Gastrocnemius medialis (tissue), 4 donors: Measurements from ENCODE around the gene SLC44A1. TPM values are rescaled to one million over a fixed set of nuclear protein-coding genes. Genes with fewer than 3 reads are reported as not detected.

Source experiments
- ATAC-seq, 2 donors: fragments of 150-250 bp; one replicate each; pipeline ENCODE4 v1.9.1; 2016
- DNase-seq, 2 donors: peaks; one replicate each; pipeline ENCODE4 v3.0.0-alpha.2; 2019
- H3K27ac ChIP-seq, 4 donors: fragments of 200-600 bp; sonication (generic); 1 replicate in 1 of 4; 2 replicates in 3 of 4; pipeline ENCODE4 v1.5.1; 2016 to 2018; ENCODE audit warnings: mild to moderate bottlenecking in 2 of 4, moderate library complexity in 1 of 4
- H3K27me3 ChIP-seq, 3 donors: fragments of 200-600 bp; sonication (generic) in 2 of 3; 1 replicate in 1 of 3; 2 replicates in 2 of 3; pipeline versions ENCODE4 v1.5.1 to v1.6.0; 2016 to 2019; ENCODE audit warnings: mild to moderate bottlenecking in 1 of 3, moderate library complexity in 1 of 3
- H3K36me3 ChIP-seq, 2 donors: fragments of 200-600 bp; sonication (generic) in 1 of 2; one replicate each; pipeline ENCODE4 v1.5.1; 2017 to 2018
- H3K4me1 ChIP-seq, 2 donors: fragments of 200-600 bp; sonication (generic) in 1 of 2; one replicate each; pipeline ENCODE4 v1.5.1; 2016 to 2017; ENCODE audit warnings: mild to moderate bottlenecking in 2 of 2
- H3K4me3 ChIP-seq, 4 donors: fragments of 200-600 bp; sonication (generic) in 3 of 4; 1 replicate in 1 of 4; 2 replicates in 3 of 4; pipeline ENCODE4 v1.5.1; 2016 to 2019; ENCODE audit warnings: mild to moderate bottlenecking in 2 of 4
- H3K9me3 ChIP-seq, 3 donors: fragments of 200-600 bp; sonication (generic) in 2 of 3; 1 replicate in 1 of 3; 2 replicates in 2 of 3; pipeline ENCODE4 v1.5.1; 2016 to 2019
- CTCF ChIP-seq, 5 experiments: fragments of 450-650 bp in 3 of 5; fragments of 200-600 bp in 2 of 5; sonication (generic) in 2 of 5; IDR thresholded peaks in 4 of 5; conservative IDR thresholded peaks in 1 of 5; 1 replicate in 4 of 5; 2 replicates in 1 of 5; pipeline ENCODE4 v1.5.1; 2016 to 2019; ENCODE audit warnings: antibody characterized with exemption in 5 of 5, mild to moderate bottlenecking in 3 of 5, moderate library complexity in 3 of 5
- POLR2A ChIP-seq, 2 donors: fragments of 450-650 bp; IDR thresholded peaks; one replicate each; pipeline ENCODE4 v1.6.1; 2017; ENCODE audit warnings: antibody characterized with exemption in 2 of 2, mild to moderate bottlenecking in 2 of 2, moderate library complexity in 2 of 2
- in situ Hi-C, 4 donors: fragments of 200-750 bp; cut with MboI; loops; one replicate each; pipeline versions ENCODE4 v1.15.0 to v1.8.0; 2017; ENCODE audit warnings: low sequenced_read_pairs in 4 of 4
- intact Hi-C: fragments of 100-400 bp; cut with DNase I; formaldehyde crosslinking; loops from one replicate; pipeline ENCODE4 v1.15.1; 2023; ENCODE audit warnings: low total_unique reads
- total RNA-seq, 4 donors: library from RNA; depleted of rRNA; stranded (reverse); fragments of >200 nt; gene quantifications; one replicate each; pipeline versions ENCODE4 v1.1.0 to v1.2.3, GENCODE V29; 2016

The SLC44A1 gene
- total RNA-seq, 4 donors from 2014 or later = 5.4 to 15.9 (median 11.3) TPM

GRCh38 chr9:105357937-105358336 lies 113.5 kb downstream of the SLC44A1 start:
- H3K9me3 ChIP-seq = no peaks in the 10 kb centered on the region
- in situ Hi-C loops = no loop called here
- no peak overlapping the region for H3K4me3 ChIP-seq
- DNase-seq = no peak
- intact Hi-C loops = no loop called here
- no peak overlapping the region for H3K27ac ChIP-seq
- no peaks in the 10 kb centered on the region for H3K4me1 ChIP-seq
- no peaks in the 10 kb centered on the region for H3K36me3 ChIP-seq
- no peak for ATAC-seq
- no peaks in the 10 kb centered on the region for H3K27me3 ChIP-seq
- no peak for TF ChIP-seq POLR2A (IDR thresholded peaks at IDR 0.05)

GRCh38 chr9:105359892-105360291 lies 115.4 kb downstream of the SLC44A1 start:
- in situ Hi-C loops = no loop called here
- H3K36me3 ChIP-seq = peaks cover 0 to 4% of the 10 kb centered on the region in 2 donors

GRCh38 chr9:105360344-105360743 lies 115.9 kb downstream of the SLC44A1 start:
- TF ChIP-seq POLR2A (IDR thresholded peaks at IDR 0.05) = no peak
- no peak for TF ChIP-seq CTCF (IDR thresholded peaks at IDR 0.05 in 4 of 5, conservative IDR thresholded peaks at IDR 0.05 in 1 of 5)
- Histone ChIP-seq H3K27me3 (no peaks in the 10 kb centered on the region), H3K4me3 (no peak overlapping the region), H3K27ac (no peak overlapping the region), H3K36me3 (peaks cover 0 to 4% of the 10 kb centered on the region in 2 donors), H3K4me1 (no peaks in the 10 kb centered on the region), H3K9me3 (no peaks in the 10 kb centered on the region)
- intact Hi-C loops (no loop called here), in situ Hi-C loops (no loop called here)
- ATAC-seq = no peak
- DNase-seq = no peak

More at GRCh38 chr9:105359892-105360291, 115.4 kb downstream of the SLC44A1 start:
- H3K4me3 ChIP-seq = no peak overlapping the region
- no peaks in the 10 kb centered on the region for H3K9me3 ChIP-seq
- ATAC-seq = no peak
- intact Hi-C loops = no loop called here
- TF ChIP-seq CTCF (IDR thresholded peaks at IDR 0.05 in 4 of 5, conservative IDR thresholded peaks at IDR 0.05 in 1 of 5) (no peak), POLR2A (IDR thresholded peaks at IDR 0.05) (no peak)
- H3K27me3 ChIP-seq = no peaks in the 10 kb centered on the region
- DNase-seq = no peak
- no peaks in the 10 kb centered on the region for H3K4me1 ChIP-seq
- no peak overlapping the region for H3K27ac ChIP-seq

GRCh38 chr9:105361873-105362272 lies 117.4 kb downstream of the SLC44A1 start:
- Histone ChIP-seq H3K27ac (no peak overlapping the region), H3K27me3 (no peaks in the 10 kb centered on the region), H3K9me3 (no peaks in the 10 kb centered on the region), H3K4me3 (no peak overlapping the region), H3K4me1 (no peaks in the 10 kb centered on the region), H3K36me3 (peaks cover 0 to 4% of the 10 kb centered on the region in 2 donors)
- intact Hi-C loops (no loop called here), in situ Hi-C loops (no loop called here)
- no peak for DNase-seq
- no peak for ATAC-seq
- no peak for TF ChIP-seq POLR2A (IDR thresholded peaks at IDR 0.05)

GRCh38 chr9:105362470-105362869 lies 118.0 kb downstream of the SLC44A1 start:
- no peaks in the 10 kb centered on the region for H3K9me3 ChIP-seq
- no peak overlapping the region for H3K4me3 ChIP-seq
- no peak for DNase-seq
- TF ChIP-seq CTCF (IDR thresholded peaks at IDR 0.05 in 4 of 5, conservative IDR thresholded peaks at IDR 0.05 in 1 of 5) (no peak), POLR2A (IDR thresholded peaks at IDR 0.05) (no peak)
- intact Hi-C loops (no loop called here), in situ Hi-C loops (no loop called here)
- ATAC-seq = no peak
- no peaks in the 10 kb centered on the region for H3K4me1 ChIP-seq
- H3K27me3 ChIP-seq = no peaks in the 10 kb centered on the region
- no peak overlapping the region for H3K27ac ChIP-seq
- peaks cover 0 to 4% of the 10 kb centered on the region in 2 donors for H3K36me3 ChIP-seq

GRCh38 chr9:105363837-105364236 lies 119.4 kb downstream of the SLC44A1 start:
- no peak overlapping the region for H3K27ac ChIP-seq
- in situ Hi-C loops (no loop called here), intact Hi-C loops (no loop called here)
- peaks cover 0 to 4% of the 10 kb centered on the region in 2 donors for H3K36me3 ChIP-seq
- no peak for ATAC-seq
- H3K9me3 ChIP-seq = no peaks in the 10 kb centered on the region
- no peaks in the 10 kb centered on the region for H3K4me1 ChIP-seq
- no peaks in the 10 kb centered on the region for H3K27me3 ChIP-seq
- DNase-seq = no peak
- TF ChIP-seq CTCF (IDR thresholded peaks at IDR 0.05 in 4 of 5, conservative IDR thresholded peaks at IDR 0.05 in 1 of 5) (no peak), POLR2A (IDR thresholded peaks at IDR 0.05) (no peak)
- H3K4me3 ChIP-seq = no peak overlapping the region
